H1 (cell line): ENCODE data around the gene FOXP4. TPM values are rescaled to one million over a fixed set of nuclear protein-coding genes. Genes with fewer than 3 reads are reported as not detected.

ENCODE experiments used
- CBX5 ChIP-seq: fragments of 300-800, 300-1000 bp; sonication (generic); IDR thresholded peaks from 2 replicates; pipeline ENCODE4 v1.7.1; 2016; ENCODE audit warnings: antibody characterized with exemption, low read length, low read depth
- CREB1 ChIP-seq: IDR thresholded peaks from 2 replicates; pipeline ENCODE4 v1.6.1; 2012; ENCODE audit warnings: inconsistent platforms
- KDM5A ChIP-seq: fragments of 200-600 bp; IDR thresholded peaks from 2 replicates; pipeline ENCODE4 v1.7.1; 2012; ENCODE audit warnings: mild to moderate bottlenecking, low read length, inconsistent platforms, mixed read lengths
- RAD21 ChIP-seq, 2 experiments: IDR thresholded peaks in 1 of 2; conservative IDR thresholded peaks in 1 of 2; 2 replicates each; pipeline ENCODE4 v1.6.1; 2011; ENCODE audit warnings: low read depth in 2 of 2, low read length in 2 of 2, improper control_type of control experiment in 1 of 2, inconsistent platforms in 1 of 2, mild to moderate bottlenecking in 1 of 2, moderate library complexity in 1 of 2
- RBBP5 ChIP-seq: IDR thresholded peaks from 2 replicates; pipeline ENCODE4 v1.7.1; 2012; ENCODE audit warnings: low read depth, mild to moderate bottlenecking, inconsistent platforms, low read length, moderate library complexity, borderline replicate concordance
- RNF2 ChIP-seq: fragments of 200-900, 300-1000 bp; sonication (generic); IDR thresholded peaks from 2 replicates; pipeline ENCODE4 v1.7.1; 2016; ENCODE audit warnings: borderline replicate concordance, low read depth, mild to moderate bottlenecking, antibody characterized with exemption, low read length; ENCODE audit not compliant: poor library complexity, severe bottlenecking; ENCODE audit errors: missing control alignments
- TAF1 ChIP-seq: IDR thresholded peaks from 2 replicates; pipeline ENCODE4 v1.6.1; 2011; ENCODE audit warnings: mild to moderate bottlenecking, low read depth, low read length
- TEAD4 ChIP-seq: IDR thresholded peaks from 2 replicates; pipeline ENCODE4 v1.6.1; 2012; ENCODE audit warnings: low read depth, low read length, inconsistent platforms, mixed read lengths
- polyA plus RNA-seq, 7 experiments: library from polyadenylated mRNA; depleted of rRNA in 3 of 7; stranded (reverse) in 5 of 7; unstranded in 2 of 7; fragments of >200 nt in 5 of 7; fragments of 200-250 nt in 2 of 7; gene quantifications; 1 replicate in 5 of 7; 2 replicates in 1 of 7; 4 replicates in 1 of 7; pipeline versions ENCODE4 v1.2.1 to v1.2.3, GENCODE V29; 2011 to 2013; ENCODE audit warnings: missing spikeins in 2 of 7, mixed read lengths in 2 of 7
- total RNA-seq: library from RNA; stranded (reverse); fragmentation: NEBNext Ultra II Directional; extraction: Animal tissue kit (Norgen Biotek cat#: 25700); gene quantifications from 2 replicates; pipeline ENCODE4 v1.2.1, GENCODE V29; 2021
- TF ChIP-seq, protein P1 (sequence below): IDR thresholded peaks from 2 replicates; pipeline ENCODE4 v1.6.1; 2012; ENCODE audit warnings: inconsistent platforms

The FOXP4 gene
- total and polyA plus RNA-seq, 2 of the 8 experiments (the other 6 are each of a cell fraction or from before 2014, with no cell fraction given), result 4.8 to 13.3 TPM

DNA sequence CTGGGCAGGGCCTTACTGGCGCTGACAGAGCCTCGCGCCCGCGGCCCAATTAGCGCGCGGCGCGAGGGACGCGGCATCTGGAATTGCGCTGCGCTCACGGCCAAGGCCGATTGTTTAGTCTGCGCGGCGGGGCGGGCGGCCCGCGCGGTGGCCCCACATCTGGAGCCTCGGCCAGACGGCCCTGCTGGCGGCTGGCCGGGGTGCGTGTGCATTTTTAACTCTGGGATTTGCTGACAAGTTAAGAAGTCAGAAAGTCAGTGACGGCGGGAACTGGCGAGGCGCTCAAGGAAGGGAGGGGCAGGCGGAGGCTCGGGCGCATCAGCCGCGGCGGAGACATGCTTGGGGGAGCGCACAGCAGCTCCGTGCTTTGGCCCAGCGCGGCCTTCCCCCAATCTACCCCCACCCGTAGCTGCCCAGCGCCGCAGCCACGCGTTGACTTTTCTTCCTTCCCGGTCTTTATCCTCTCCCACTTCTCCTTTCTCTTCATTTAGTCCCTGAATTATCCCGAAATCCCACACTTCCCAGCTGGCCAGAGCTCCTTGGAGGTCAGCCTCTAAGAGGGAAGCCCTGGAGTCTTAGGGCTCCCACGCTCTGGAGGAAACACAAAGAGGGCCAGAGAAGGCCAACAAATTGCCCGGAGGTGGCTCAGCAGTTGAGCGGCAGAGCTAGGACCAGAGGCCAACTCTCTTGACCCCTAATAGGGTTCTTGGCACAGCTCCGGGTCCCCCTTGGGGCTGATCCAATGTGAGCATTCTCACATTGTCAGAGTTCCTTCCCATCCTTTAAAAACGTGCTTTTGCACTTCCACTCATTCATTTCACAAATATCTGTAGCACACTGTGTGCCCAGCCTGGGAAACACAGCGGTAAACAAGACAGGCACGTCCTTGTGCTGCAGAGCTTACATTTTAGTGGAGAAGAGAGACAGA is 40.8 kb upstream of the FOXP4 start (continued):
- TF ChIP-seq CBX5 (no peak), TEAD4 (no peak), RNF2 (peak; percentile 52), CREB1 (no peak), KDM5A (no peak), TAF1 (peak; percentile 25; the same call in 1 of the 2 replicates), RAD21 (IDR thresholded peaks at IDR 0.05 in 1 of 2, conservative IDR thresholded peaks at IDR 0.05 in 1 of 2; ENCODE audit: low read depth in 2 of 2, low read length in 2 of 2) (peak in 1 of 2 experiments; percentile 14; a peak in 1 of 4 replicates), RBBP5 (no peak; the same call in 1 of the 2 replicates)
- TF ChIP-seq, protein P1, sequence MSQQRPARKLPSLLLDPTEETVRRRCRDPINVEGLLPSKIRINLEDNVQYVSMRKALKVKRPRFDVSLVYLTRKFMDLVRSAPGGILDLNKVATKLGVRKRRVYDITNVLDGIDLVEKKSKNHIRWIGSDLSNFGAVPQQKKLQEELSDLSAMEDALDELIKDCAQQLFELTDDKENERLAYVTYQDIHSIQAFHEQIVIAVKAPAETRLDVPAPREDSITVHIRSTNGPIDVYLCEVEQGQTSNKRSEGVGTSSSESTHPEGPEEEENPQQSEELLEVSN, result peak; percentile 81
